ENCODE data around the gene CELF2. TPM values are rescaled to one million over a fixed set of nuclear protein-coding genes. Genes with fewer than 3 reads are reported as not detected.

Gene CELF2
- total RNA-seq, result 12.4 and 15.2 TPM in 2 replicates

DNA sequence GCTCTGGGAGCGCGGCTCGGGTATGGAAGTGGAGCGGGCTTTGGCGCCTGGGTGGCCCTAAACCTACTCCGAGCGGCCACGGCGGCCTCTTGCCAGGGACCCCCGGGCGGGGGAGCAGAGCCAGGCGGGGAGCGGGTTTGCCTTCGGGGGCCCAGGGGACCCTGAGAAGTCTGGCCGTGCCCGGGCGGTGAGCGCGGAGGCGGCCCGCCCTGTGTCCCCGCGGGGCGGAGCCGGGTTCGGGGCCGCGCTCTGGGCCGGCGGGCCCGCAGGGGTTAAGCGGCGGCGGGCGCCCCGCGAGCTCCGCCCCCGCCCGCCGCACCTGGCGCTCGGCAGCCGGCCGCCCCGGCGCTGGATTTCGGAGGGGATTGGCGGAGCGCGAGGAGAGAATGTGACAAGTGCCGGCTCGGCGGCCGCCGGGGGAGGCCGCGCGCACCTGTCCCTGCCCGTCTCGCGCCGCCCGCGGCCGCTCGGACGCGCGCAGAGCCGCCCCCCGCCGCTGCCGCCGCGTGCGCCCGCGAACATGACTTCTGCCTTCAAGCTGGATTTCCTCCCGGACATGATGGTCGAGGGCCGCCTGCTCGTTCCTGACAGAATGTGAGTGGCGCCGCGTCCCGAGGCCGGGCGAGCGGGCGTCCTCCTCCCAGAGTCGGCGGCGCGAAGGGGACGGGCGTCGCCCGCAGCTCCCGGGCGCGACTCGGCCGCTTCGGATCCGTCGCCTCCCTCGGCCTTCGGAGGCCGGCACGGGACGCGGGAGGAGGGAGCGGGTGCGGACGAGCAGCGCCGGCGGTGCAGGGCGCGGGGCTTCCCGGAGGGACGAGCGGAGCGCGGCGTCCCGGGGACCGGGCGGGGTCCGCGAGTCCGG, at the start of gene CELF2:
Gene CELF2, plus strand, starts transcription at position 303 of the 862 bp plus-strand sequence. Its CDS starts 218 bp downstream, at position 521.

